Subcutaneous adipose tissue (tissue), 4 donors: ENCODE results near the gene PRKG1. TPM values are rescaled to one million over a fixed set of nuclear protein-coding genes. Genes with fewer than 3 reads are reported as not detected.

Experiments used
- total RNA-seq, 4 donors: library from RNA; depleted of rRNA; stranded (reverse); fragments of >200 nt; gene quantifications; one replicate each; pipeline ENCODE4 v1.1.0, GENCODE V29; 2016
- TF ChIP-seq, protein P1 (sequence below): fragments of 450-650 bp; IDR thresholded peaks from one replicate; pipeline ENCODE4 v1.5.1; 2016; ENCODE audit warnings: low read depth, mild to moderate bottlenecking, control low read depth, antibody characterized with exemption, moderate library complexity

PRKG1 gene
- total RNA-seq, 4 donors from 2014 or later, result 7.6 to 17.2 (median 10.7) TPM

DNA sequence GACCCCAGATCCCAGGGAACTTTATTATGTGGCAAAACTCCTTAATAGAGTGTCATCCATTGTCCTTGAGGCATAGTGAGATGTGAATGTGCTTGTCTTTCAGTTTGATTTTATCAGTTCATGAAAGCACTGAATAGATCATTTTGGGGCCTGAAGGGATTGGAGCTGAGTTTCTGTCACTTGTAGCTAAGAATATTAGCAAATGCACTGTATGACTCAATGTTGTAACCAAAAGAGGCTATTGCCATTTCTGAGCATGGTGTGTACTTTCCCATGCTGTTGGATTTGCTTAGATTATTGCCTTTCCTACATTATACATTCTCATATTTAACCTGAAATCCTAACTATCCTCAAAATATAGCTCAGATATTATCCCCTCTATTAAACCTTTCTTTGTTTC lies 130.4 kb downstream of the PRKG1 start:
- TF ChIP-seq, protein P1, sequence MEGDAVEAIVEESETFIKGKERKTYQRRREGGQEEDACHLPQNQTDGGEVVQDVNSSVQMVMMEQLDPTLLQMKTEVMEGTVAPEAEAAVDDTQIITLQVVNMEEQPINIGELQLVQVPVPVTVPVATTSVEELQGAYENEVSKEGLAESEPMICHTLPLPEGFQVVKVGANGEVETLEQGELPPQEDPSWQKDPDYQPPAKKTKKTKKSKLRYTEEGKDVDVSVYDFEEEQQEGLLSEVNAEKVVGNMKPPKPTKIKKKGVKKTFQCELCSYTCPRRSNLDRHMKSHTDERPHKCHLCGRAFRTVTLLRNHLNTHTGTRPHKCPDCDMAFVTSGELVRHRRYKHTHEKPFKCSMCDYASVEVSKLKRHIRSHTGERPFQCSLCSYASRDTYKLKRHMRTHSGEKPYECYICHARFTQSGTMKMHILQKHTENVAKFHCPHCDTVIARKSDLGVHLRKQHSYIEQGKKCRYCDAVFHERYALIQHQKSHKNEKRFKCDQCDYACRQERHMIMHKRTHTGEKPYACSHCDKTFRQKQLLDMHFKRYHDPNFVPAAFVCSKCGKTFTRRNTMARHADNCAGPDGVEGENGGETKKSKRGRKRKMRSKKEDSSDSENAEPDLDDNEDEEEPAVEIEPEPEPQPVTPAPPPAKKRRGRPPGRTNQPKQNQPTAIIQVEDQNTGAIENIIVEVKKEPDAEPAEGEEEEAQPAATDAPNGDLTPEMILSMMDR, result no peak

DNA sequence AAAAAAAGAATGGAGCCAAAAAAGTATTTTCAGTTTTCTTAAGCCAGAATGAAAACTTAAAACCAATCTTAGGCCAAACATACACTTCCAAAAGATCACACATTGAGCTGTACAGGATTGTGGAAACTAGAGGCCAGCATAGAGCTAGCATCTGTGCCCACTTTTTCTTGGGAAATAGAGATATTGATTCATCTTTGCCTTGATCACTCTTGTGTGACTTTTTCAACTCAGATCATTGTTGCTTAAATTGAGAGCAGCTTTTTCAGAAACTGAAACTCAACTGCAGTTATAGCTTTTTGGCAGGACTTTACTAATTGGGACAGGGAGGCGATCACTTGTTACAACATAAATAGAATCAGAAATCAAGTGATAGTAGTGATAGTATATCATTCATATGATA lies 132.2 kb downstream of the PRKG1 start:
- TF ChIP-seq, protein P1, result no peak

DNA sequence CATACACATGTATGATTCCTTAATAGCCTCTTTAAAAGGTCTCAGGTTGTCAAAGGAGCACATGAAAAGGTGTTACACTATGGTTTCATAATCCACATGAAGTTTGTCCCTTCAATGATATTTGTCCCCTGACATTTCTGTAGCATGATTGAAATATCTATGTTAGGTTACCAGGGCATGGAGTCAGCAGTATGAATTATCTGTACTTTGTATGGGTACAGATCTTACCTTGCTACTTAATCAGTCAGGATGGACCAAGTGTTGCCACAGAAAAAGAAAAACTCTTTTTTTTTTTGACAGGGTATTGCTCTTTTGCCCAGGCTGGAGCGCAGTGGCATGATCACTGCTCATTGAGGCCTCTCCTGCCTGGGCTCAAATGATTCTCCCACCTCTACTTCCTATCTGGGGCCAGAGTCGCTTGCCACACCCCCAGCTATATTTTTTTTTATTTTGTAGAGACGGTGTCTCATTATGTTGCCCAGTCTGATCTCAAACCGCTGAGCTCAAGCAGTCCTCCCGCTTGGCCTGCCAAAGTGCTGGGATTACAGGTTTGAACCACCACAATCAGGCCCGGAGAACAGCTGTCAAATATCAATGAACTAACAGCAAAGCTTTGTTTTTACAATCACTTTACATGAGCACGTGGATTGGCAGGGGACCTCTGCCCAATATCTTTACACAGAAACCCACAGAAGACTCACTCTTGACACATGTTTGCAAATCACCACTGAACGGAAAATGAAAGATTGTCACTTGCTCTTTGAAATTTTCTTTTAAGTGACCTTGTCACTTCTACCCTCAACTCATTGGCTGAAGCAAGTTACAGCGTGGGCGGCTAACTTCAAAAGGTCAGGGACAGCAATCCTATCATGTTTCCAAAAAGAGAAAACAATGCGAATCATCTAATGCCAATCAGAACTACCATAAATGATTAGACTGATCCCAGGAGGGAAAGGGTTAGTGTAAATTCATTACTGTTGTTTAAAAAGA lies 140.2 kb downstream of the PRKG1 start:
- TF ChIP-seq, protein P1, result no peak

DNA sequence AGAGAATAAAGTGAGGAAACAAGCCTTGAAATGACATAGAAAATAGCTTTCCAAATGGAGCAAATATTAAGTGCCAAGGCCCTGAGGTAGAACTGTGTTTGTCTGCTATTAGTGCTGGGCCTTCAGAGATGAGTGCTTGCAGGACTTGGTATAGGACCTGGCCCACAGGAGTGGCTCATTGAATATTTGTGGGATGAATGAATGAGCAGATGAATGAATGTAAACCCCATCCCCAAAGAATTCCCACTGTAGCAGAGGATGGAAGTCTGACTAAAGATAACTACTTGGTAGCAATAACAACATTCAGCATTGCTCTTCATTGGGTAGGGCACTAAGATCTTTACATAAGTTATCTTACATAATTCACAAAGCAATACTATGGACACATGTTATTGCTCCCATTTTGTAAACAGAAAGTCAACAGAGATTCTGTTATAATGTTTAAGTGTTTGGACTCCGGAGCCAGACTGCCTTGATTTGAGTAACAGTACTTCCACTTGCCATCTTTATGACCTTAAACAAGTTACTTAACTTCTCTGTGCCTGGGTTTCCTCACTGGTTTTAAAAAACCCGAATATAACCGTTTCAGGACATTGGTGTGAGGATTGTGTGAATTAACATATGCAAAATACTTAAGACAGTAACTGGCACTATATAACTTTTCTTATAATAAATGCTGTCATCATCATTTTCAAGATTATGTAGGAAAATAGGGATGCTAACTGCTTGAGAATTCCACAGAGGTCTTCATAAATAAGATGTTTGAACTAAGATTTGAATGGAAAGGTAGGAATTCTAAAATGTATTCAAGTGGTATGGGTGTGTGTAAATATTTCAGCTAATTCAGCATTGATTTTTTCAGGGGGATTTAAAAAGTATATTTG lies 141.9 kb downstream of the PRKG1 start:
- TF ChIP-seq, protein P1, result no peak

DNA sequence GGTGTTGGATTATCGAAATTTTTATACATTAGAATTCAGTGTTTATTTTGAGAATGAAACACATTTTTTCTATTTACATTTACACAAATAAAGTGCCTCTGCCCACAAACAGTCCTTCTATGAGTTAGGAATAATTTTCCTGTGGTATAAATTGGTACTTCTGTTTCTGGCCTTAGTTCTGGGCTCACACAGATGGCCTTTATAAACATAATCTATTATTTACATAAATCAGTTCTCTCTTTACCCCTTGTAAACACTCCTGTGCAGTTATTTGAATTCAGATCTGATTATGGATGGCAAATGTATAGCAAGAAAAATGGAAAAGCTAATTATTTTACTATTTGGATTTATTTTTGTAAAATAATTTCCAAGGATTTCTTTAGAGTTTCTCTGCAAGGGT lies 143.2 kb downstream of the PRKG1 start:
- TF ChIP-seq, protein P1, result no peak

DNA sequence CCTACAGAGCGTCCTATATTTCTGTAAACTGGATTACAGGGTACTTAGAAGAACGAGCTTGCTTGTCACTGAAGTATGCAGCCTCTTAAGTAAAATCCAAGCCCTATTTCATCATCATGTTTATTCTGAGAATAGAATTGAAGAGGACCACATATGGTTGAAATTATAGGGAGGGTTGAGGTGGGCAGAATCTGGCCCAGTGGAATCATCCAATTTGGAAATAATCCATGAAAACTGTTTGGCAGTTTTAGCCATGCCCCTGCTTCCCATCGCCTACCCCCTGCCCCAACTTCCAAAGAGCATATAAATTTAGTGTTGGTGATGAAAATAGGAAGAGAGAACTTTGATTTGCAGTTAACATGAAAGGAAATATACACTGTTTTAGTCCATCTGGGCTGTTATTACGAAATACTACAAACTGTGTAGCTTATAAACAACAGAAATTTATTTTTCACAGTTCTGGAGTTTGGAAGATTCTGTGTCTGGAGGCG lies 150.4 kb downstream of the PRKG1 start:
- TF ChIP-seq, protein P1, result no peak
